NCI-H226 (cell line): Measurements from ENCODE around the gene GGA1.
"Not testable (repeated sequence)": the region's sequence is repeated elsewhere in the genome, so short reads cannot be mapped to it uniquely, and the experiment has no call there.

Experiments
- DNase-seq: peaks from one replicate; pipeline ENCODE4 v3.0.0-alpha.2; 2015

GGA1 gene

DNA sequence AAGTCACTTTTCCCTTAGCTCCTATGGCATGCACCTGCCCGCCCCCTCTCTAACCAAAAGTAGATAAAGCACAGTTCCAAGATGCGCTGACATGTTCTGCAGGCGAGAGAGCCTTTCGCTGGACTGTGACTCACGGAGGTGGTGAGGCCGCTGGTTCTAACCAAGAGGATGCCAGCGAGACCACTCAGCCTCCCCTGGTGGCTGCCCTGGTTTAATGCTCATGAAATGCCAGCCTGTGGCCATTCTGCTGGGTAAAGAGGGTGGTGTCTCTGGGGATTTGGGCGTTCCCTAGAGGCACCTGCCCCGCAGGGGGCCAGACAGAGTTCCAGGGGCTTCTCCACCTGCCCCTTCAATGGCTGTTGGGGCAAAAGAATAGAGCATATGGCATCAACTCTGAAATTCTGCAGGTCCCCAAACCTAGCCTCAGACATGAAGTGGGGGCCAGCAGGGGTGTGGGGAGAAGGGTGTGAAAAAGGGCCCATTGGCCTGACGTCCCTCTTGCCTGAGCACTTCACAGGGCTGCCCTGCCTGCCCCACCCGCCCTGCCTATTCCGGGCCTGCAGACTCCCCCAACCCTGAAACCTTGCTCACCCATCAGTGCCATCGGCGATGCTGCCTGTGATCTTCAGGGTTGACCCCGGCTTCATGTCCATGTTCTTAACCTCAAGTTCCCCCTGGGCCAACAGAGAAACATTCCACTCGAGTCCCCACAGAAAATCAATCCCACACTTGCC lies 37.2 kb upstream of the GGA1 start:
- peak; percentile 24 for DNase-seq

DNA sequence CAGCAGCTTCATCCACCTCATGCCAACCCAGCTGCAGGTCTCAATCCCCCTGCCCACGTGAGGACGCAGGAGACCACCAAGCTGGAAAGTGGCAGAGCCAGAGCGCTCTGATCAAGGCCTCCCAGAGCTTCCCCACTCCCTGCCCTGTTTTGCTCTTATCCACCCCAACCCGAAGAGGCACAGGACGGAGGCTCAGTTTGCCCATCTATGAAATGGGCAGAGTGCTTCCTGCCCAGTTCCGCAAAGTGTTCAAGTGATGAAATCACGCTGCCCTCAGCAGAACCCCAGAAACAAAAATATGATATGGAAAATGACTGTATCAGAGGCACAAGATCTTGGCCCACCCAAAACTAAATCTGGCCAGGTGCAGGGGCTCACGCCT lies 36.7 kb upstream of the GGA1 start:
- no peak for DNase-seq

DNA sequence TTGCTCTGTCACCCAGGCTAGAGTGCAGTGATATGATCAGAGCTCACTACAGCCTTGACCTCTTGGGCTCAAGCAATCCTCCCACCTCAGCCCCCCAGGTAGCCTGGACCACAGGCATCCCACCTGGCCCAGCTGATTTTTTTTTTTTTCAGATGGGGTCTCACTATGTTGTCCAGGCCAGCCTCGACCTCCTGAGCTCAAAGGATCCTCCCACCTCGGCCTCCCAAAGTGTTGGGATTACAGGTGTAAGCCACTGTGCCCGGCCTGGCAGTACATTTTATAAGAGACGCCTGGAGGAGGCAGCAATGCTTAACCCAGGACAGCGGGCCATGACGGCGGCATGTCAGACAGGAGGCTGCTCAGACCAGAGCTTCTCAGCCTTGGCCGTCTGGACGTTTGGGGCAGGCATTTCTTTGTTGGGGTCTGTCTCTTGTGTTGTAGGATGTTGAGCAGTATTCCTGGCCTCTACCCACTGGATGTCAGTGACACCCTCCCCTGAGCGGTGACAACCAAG lies 33.1 kb upstream of the GGA1 start:
- DNase-seq = no peak

DNA sequence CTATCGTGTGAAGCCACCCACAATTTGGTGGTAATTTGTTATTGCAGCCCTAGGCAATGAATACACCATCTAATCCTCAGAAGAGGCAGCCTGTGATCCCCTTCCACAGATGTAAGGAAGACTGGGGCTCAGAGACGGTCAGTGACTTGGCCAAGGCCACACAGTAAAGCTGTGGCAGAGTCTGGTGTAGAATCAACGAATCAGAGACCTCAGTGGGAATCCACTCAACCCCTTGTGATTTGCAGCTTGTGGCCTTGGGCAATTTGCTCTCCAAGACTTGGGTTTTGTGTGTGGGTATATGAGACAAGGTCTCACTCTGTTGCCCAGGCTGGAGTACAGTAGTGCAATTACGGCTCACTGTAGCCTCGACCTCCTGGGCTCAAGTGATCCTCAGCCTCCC lies 30.6 kb upstream of the GGA1 start:
- DNase-seq = no peak

DNA sequence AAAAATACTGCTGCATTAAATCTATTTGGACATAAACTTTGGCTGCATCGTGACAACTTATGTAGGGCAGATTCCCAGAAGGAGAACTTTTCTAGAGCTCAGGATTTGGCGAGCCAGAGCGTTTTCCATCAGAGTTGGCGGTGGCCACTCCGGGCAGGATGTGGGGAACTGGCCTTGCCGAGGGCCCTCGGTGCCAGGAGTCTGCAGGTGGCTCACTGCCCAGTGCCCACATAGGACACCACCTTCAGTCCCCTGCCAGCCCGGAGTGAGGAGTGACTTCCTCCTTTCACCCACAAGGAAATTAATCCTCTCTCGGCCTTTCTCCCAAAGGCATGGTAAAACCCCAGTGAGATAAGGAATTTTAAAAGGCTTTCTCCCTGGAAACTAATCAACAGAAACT lies 27.1 kb upstream of the GGA1 start:
- DNase-seq = peak; percentile 20

DNA sequence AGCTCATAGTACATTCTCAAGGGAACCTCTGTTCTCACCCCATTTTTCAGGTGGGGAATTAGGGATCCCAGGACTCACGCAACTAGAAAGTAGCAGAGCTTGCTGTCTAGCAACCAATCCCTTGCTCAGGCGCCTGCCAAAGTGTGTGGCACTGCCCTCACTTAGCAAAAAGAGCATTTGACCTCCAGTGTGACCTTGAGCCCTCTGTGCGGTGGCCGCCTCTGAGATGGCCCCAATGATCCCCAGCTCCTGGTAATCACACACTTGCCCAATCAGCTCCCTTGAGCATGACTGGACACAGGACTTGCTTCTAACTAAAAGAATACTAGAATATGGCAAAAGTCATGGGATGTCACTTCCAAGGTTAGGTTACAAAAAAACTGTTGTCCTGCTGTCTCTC lies 26.1 kb upstream of the GGA1 start:
- DNase-seq = no peak

DNA sequence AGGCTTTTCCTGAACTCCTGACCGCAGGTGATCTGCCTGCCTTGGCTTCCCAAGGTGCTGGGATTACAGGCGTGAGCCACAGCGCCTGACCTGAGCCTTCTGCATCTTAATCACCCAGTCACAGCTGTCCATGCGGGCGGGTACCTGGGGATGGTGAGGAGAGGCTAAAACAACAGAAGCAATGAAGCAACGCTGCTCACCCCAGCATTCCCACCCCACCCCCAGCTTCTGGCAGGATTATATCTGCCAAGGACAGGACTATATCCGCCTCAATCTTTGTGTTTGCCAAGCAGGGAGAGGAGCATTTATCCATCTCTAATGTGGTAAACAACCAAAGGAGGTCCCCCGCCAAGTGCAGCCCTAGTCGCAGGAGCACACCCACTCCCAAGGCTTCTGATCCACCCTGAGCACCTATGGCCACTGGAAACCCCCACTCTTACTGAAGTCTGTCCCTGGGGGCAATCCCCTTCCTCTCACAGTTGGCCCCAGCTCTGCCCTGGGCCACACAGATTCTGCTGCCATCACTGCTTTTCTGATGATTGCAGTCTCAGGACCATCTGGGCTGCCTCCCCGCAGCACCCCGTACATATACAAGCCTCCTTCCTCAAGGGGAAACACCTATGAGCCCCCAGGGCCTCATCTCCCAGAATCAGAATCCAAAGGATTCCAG lies 20.0 kb upstream of the GGA1 start:
- DNase-seq = no peak

DNA sequence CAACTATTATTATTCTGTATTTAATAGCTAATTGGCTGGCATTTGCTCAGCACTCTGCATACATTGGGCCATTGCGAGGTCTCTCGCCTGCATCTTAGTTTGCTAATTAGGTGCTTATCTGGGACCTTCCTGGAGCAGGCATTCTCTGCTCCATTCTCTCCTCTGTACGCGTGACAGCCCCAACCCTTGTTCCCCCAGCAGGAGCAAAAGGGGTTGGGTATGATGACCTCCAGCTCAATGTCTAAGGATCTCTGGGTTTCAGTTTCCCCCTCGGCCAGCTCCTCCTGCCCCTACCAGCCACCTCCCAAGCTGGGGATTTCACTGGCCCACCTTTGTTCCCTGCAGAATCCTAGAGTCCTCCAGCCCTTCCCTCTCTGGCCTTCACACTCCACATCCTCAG lies 19.0 kb upstream of the GGA1 start:
- no peak for DNase-seq

DNA sequence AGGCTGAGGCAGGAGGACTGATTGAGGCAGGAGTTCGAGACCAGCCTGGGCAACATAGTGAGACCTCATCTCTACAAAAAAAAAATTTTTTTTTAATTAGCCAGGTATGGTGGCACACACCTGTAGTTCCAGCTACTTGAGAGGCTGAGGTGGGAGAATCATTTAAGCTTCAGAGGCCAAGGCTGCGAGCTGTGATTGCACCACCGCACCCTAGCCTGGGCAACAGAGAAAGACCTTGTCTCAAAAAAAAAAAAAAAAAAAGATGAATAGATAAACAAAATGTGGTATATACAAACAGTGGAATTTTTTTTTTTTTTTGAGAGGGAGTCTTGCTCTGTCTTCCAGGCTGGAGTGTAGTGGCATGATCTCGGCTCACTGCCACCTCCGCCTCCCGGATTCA lies 17.6 kb upstream of the GGA1 start:
- not testable (repeated sequence) for DNase-seq

DNA sequence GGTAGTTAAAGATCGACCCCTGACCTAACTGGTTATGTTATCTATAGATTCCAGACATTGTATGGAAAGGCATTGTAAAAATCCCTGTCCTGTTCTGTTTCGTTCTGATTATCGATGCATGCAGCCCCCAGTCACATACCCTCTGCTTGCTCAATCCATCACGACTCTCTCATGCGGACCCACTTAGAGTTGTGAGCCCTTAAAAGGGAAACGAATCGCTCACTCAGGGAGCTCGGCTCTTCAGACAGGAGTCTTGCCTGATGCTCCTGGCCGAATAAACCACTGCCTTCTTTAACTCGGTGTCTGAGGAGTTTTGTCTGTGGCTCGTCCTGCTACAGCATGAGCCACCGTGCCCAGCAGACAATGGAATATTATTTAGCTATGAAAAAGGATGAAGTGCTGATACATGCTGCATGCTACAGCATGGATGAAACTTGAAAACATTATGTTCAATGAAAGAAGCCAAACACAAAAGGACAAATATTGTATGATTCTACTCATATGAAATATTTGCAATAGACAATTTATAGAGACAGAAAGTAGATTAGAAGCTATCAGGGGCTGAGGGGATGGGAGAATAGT lies 16.7 kb upstream of the GGA1 start:
- DNase-seq = no peak

DNA sequence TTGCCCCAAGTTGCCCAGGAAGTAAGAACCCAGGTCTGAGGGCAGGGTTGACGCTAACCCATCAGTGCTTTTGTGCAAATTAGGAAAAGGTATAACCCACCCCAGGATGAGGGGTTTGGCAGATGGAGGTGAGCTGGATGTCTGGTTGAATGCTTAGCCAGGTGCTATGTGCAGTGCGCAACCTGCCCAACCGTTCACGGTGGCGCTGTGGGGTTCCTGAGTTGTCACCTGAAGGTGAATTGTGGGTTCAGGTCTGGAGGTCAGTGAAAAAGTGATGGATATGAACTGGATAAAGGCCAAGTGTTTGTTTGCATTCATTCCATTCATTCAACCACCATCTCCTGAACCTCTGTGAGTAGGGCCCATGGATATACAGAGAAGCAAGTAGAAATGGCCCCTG lies 14.4 kb upstream of the GGA1 start:
- DNase-seq = no peak

DNA sequence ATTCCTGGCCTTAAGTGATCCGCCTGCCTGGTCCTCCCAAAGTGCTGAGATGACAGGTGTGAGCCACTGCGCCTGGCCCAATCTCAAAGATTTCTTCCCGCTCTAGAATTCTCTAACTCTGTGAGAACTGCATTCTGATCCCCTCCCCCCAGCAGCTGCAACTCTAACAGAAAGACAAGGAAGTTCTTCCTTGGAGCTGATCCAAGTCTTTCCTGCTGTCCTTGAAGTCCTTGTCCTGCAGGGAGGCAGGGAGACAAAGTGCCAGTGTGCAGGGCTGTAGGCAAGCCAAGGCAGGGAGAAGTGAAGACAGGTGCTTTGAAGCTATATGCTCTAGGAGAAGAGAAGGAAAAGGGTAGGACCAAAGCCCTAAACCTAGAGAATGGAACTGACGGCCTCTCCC lies 9.5 kb upstream of the GGA1 start:
- DNase-seq = no peak

DNA sequence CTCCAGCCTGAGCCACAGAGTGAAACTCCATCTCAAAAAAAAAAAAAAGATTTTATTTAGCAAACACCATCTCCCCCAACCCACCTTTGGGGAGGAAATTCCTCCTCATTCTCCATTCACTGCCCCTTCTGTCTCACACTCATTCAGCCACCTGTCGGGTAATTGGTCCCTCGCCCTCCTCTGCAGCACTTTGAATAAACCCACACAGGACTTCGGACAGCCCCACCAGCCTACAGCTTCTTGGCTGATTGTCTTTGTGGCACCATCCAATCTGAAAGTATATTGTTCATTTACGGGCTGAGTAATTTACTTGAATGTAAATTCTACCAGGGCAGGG lies 7.5 kb upstream of the GGA1 start:
- no peak for DNase-seq

DNA sequence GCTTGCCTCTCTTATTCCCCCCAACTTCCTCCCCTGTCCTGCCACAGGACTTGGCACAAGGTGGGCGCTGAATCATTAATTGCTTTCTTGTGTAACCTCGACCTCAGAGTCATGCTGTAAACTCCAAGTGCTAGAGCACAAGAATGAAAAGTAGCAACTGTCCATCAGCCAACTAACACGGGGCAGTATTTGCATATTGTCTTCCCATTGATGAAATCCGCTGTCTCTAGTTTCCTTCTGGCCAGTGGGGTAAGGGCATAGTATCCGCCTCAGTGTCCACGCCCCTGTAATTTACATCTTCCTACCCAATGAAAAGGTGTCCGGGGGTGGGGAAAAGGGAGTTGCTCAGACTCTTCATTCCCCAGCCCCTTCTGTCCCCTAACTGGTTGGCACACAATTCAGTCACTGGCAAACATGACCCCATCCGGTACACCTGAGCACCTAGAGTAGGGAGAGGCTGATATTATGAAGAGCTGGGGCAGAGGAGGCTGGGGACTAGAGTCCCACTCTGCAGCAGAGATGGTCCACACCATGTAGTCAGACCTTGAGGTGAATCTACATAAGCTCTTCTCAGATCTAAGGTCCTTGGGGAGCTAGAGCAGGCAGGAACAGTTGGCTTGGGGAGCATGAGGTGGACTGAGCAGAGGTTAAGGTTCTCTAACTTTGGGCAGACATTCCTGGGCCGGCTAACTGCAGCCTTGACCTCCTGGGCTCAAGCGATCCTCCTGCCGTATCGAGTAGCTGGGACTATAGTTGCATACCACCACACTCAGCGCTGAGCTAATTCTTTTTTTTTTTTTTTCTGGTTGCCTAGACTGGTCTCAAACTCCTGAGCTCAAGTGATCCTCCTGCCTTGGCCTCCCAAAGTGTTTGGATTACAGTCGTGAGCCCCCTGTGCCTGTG lies 6.8 kb upstream of the GGA1 start:
- DNase-seq = peak; percentile 76

DNA sequence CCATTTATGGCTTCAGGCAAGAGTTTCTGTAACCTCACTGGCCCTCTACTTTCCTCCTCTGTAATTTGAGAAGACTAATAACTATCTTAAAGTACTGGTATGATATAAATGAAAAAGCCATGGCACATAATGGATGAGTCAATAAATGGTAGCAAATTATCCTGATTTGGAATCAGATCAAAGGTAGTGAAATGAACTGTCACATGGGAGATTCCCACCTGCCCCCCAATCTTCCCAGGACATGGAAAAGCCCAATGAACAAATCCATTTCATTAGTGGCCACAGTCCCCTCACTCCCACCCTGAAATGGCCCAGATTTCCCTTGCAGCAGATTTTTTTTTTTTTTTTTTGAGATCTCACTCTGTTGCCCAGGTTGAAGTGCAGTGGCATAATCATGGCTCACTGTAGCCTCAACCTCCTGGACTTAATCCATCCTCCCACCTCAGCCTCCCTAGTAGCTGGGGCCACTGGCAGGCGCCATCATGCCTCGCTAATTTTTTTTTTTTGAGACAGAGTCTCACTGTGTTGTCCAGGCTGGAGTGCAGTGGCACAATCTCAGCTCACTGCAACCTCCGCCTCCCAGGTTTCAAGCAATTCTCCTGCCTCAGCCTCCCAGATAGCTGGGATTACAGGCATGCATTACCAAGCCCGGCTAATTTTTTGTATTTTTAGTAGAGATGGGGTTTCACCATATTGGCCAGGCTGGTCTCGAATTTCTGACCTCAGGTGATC lies 5.9 kb upstream of the GGA1 start:
- DNase-seq = not testable (repeated sequence)

DNA sequence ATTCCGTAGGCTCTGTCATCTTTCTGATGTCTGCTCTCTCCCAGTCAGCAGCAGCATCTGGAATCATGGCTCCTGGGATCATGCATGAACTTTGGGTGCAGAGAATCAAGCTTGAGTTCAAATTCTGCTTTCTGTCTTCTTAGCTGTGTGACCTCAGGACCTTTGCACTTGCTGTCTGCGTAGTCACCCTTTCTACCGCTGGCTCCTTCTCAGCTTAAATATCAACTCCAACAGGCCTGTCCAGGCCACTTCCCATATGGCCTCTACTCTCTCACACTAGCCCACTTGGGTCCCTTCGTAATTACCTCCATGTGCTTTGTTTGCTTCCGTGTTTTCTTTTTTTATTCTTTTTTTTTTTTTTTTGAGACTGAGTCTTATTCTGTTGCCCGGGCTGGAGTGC lies 4.6 kb upstream of the GGA1 start:
- no peak for DNase-seq

DNA sequence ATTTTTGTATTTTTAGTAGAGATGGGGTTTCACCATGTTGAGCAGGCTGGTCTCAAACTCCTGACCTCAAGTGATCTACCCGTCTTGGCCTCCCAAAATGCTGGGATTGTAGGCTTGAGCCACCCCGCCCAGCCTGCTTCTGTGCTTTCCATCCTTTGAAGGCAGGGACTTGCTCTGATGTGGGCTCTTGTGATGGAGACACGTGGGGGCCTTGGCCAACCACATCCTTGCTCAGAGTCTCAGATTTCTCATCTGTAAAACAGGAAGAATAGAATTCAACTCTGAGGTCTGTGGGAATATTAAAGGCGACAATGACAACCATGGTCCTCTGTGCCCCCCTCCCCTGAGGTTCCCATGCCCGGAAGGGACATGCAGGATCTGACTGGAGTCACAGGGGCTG lies 3.8 kb upstream of the GGA1 start:
- no peak for DNase-seq

DNA sequence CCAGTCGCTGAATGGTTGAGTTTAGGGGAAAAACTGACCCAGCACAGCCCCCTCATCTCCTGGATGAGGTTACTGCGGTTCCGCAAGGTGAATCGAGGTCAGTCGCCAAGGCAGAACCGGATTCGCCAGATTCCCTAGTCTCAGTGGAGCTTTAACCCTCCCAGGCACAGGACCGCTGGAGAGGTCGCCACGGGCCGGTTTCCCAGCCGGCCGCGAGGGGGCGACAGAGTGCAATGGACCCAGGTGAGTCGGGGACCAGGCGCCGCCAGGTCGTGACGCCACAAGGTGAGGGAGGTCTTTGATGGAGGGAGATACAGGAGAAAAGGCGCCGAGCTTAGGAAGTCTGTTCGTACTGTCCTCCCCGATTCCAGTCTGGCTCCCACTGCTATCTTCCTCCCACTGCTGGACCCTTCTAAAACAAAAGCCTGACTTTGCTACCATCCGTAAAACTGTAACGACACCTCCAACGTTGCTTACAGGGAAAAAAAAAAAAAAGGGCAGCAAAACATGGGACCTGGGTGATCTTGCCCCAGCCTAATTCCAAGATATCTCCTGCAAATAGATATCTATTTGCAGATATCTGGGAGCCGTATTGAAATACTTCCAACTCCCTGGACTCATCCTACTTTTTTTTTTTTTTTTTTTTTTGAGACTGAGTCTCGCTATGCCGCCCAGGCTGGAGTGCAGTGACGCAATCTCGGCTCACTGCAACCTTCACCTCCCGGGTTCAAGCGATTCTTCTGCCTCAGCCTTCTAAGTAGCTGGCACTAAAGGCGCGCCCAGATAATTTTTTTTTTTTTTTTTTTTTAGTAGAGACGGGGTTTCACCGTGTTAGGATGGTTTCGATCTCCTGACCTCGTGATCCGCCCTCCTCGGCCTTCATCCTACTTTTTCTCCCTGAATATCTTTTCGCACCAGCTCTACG lies 1.4 kb upstream of the GGA1 start:
- peak; percentile 56 for DNase-seq

DNA sequence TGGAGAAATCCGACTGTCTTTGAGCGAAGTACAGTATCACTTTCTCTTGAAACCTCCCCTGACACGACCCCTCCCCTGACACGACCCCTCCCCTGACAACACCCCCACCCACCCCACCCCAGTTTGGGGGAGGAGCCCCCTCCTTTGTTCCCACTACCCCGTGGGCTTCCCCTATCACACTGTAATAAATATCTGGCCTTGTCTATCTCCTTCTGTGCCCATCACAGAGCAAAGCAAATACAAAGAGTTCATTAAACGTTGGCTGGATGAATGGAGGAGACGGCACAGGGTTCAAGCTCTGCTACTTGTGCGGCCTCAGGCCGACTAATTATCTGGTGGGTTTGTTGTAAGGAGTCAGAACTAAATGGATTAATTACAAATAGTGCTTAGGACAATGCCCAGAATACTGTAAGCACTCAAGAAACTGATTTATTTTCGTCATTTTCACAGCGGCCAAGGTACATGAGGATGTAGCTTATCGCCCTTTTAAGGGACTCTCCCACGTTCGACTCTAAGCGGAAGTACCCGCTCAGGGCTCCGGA lies 628 bp upstream of the GGA1 start:
- DNase-seq = peak; percentile 1

DNA sequence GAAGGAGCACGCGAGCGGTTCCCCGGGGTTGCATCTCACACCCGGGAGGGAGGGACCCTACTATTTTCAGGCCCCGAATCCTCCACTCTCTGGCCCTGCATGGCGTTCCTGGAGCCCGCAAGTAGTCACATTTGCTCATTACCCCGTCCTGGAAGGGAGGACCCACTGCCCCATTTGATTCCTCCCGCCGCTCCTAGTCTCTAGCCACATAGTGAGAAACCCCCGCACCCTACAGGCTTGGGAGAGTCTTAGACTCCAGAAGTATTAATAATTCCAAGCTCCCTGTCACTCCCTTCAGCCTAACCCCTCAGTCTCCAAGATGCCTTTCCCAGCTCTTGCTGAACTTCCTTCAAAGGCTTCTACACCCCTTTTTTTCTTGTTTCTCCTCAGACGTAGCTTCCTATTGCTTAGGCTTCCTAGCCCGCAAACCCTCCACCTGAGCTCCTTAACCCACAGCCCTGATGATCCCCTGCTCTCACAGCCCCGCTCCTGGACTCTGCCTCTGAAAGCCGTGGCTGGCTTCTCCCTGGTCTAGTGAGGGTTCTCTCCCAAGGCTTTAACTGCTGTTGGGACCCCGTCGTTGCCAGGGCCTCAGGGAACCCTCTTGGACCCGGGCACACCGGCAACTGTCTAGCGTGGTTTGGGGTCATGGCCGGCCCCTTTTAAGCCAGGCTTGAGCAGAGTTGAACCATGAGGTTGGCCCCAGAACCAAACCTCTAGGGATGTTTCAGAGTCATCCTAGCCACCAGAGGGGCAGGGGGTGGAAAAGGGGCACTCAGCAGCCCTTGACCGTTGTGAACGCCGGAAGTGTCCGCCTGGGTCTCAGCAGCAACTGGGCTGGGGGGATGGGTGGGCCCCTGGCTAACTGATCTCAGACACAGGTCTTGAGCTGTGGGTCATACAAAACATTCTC lies 862 bp downstream of the GGA1 start:
- DNase-seq = no peak
